Right ventricle myocardium superior (tissue), 1 donor: ENCODE results near the gene IL36G. TPM values are rescaled to one million over a fixed set of nuclear protein-coding genes. Genes with fewer than 3 reads are reported as not detected.
"Not testable (repeated sequence)": the region's sequence is repeated elsewhere in the genome, so short reads cannot be mapped to it uniquely, and the experiment has no call there.

Experiments used
- ATAC-seq: fragments of 200-7000 bp; cut with Tn5 transposase; one replicate; pipeline ENCODE4 v1.9.1; 2020; ENCODE audit warnings: mild to moderate bottlenecking; ENCODE audit not compliant: poor library complexity
- DNase-seq: peaks from one replicate; pipeline ENCODE4 v3.0.0-alpha.2; 2020
- intact Hi-C: fragments of 100-400 bp; cut with DNase I; formaldehyde crosslinking; loops from one replicate; pipeline ENCODE4 v1.11.2; 2022
- long read RNA-seq: library from polyadenylated mRNA; unstranded; transcript quantifications from one replicate; pipeline ENCODE4 v2.0.0, GENCODE V29; 2021
- total RNA-seq: library from RNA; stranded (reverse); fragmentation: NEBNext Ultra II Directional; extraction: Animal tissue kit (Norgen Biotek cat#: 25700); gene quantifications from one replicate; pipeline ENCODE4 v1.2.1, GENCODE V29; 2021
- donor health status: DM: no; HTN: yes; CAD: no; lungs with severe emphysema.

Gene IL36G
- not detected for total RNA-seq
- long read RNA-seq = 0 reads

DNA sequence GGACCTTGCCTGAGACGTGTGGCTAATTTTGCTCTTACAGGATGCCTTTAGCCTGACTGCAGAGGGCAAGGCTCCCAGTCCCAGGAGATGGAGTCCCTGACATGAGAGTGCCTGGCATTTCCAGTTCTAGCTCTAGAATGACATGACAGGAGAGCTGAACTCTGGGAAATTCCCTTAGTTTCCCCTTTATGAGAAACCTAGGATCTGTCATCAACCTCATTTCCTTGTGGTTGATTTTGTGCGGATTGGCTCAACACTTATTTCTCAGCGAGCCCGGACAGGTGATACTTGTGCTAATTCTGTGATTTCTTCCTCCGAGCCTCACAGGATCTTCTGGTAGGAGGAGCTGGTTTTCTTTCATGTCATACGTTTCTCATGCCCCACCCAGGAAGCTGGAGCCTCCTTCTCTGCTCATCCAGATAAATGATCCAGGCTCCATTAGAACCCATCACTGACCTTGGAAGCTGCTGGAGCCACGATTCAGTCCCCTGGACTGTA lies at the start of gene IL36G:
IL36G (plus strand) TSS at position 448 of the 498 bp plus-strand sequence. CDS start 633 bp downstream, outside the sequence.
- ATAC-seq = no peak
- no peak for DNase-seq
- intact Hi-C loops = no loop called here

DNA sequence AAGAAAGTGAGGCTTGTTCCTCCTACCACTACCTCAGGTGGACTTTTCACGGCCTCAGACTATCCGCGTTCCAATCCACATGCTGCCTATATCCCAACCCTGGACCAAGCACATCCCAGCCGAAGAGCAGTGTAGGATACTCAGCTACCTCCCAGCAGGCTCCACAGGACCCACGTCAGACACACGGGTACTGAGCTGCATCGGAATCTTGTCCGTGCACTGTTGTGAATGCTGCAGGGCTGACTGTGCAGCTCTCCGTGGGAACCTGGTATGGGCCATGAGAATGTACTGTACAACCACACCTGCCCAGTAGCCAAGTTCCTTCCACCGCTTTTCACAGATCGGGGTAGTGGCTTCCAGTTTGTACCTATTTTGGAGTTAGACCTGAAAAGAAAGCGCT lies 44.5 kb upstream of the IL36G start:
- intact Hi-C loops = no loop called here
- DNase-seq (no peak), ATAC-seq (no peak)

DNA sequence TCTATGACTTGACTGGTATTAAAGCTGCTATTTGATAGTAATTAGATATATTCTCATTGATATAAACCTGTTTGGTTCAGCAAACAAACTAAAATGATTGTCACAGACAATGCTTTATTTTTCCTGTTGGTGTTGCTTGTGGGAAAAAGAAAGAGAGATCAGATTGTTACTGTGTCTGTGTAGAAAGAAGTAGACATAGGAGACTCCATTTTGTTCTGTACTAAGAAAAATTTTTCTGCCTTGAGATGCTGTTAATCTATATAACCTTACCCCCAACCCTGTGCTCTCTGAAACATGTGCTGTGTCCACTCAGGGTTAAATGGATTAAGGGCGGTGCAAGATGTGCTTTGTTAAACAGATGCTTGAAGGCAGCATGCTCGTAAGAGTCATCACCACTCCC lies 43.7 kb upstream of the IL36G start:
- ATAC-seq, DNase-seq, intact Hi-C loops: not testable (repeated sequence)

DNA sequence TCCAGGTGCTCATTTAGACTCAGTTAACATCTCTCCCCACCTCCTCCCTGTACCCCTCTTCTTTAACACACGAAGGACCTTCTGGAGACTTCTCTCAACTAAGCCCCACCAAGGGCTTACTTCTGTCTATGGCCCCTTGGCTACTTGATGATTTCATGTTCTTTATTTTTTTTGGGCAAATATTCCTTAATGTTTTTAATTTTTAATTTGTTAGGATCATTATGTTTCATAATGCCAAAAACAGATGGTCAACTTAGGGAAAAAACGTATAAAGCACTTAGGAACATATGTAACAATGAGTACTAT lies 40.9 kb upstream of the IL36G start:
- ATAC-seq = no peak
- no peak for DNase-seq
- intact Hi-C loops = no loop called here

DNA sequence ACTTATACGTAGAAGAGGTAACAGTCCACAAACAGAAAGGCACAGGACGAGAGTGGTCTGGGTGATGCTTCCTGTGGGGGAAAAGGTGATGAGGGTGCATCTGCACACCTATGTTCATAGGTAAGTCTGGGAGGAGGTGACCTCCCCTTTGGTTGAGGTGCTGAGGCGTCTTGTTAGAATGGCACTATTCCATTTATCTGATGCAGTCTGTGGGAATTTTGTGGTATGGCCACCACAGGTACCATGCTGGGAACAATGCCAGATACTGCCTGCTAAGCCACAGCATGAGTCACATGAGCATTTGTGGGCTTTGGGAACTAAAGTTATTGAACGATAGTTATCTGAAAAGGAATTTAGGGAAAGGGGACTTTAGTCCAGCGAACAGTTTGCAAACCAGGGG lies 38.9 kb upstream of the IL36G start:
- DNase-seq (no peak), ATAC-seq (no peak)
- intact Hi-C loops = no loop called here

DNA sequence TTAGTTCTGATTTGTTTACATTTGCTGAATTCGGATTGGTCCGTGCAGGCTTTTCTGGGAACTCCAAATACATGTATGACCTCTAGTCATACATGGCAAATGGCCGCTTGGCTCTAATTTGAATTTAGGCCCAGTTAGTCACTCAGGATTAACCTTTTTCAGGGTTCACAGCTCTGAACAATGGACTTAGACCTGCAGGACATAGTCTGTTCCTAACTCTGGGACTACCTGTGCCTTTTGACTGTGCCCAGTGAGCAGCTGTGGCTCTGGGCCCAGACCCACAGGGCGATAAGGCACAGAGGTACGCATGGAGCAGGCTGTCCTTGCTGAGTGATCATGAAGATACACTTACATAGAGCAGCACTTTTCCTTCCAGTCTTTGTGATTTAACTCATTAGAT lies 38.4 kb upstream of the IL36G start:
- intact Hi-C loops = no loop called here
- DNase-seq = no peak
- peak; percentile 63 for ATAC-seq

DNA sequence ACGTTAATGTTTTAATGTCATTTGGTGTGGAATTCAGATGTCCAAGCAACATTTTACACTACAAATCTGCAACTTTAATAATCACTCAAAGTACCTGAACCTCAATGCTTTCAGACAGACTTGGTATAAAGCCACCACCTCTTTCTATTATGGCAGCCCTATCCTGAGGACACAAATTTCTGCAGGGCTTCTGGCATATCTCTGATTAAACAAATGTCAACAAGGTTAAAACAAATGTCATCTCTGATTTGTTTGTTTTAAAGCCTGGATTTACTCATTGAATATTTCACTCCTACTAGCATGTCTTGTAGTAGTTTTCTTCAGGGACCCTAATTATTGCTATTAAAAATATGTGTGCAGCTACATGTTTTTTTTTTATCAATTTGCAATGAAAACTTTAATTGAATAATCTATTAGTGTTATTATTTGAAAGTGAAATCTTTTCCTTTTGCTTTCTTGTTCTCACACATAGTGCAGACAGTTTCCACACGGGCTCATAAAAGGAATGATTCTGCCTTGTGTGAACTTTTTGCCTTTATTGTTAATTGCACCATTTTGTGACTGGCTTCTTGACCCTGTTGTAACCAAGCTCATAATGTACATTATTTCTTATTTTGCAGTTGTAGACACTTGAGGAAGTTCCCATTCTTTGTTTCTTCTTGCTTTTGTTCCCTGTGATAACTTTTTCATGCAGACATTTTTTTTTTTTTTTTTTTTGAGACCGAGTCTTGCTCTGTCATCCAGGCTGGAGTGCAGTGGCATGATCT lies 36.8 kb upstream of the IL36G start:
- DNase-seq = no peak
- intact Hi-C loops = loop anchor here (10.0 kb wide), 1 partner anchor 196 kb away; no protein-coding TSS in a partner anchor
- ATAC-seq = no peak

DNA sequence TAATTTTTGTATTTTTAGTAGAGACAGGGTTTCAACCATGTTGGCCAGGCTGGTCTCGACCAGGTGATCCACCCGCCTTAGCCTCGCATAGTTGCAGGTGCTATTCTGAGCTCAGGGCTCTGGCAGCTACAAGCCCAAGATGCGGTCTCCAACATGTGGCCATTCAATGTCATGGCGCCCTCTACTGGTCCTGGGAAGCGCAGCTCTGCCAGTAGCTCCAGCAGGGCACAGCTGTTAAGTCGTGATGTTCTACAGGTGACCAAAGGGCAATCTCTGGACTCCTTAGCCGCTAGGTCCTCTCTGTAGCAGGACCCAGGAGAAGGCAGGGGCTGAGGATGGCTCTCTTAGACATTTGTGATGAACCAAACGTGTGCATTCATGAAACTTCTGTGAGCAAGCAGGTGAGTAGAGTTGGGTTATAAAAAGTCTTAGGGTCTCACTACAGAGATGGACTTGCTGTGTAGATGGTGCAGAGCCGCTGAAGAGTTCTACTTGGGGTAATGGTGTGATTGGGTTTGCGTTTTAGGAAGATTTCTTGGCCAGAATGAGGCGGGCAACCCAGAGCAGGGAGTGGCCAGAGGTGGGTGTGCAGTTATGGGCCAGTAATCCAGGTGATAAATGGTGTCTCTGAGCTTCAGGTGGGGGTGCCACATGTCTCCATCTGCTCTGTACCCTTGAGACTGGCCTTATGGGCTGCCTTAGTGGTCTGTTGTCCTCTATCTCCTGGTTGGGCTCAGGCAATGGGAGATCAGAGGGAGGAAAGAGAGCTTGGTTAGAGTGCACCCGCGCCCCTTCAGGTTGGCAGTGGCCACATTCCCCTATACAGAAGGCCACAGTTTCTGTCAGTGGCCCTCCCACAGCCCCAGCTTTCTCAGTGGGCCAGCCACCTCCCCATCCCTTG lies 35.8 kb upstream of the IL36G start:
- peak; percentile 71 for DNase-seq
- peak; percentile 75 for ATAC-seq
- intact Hi-C loops = loop anchor here (10.0 kb wide), 1 partner anchor 197 kb away; no protein-coding TSS in a partner anchor

DNA sequence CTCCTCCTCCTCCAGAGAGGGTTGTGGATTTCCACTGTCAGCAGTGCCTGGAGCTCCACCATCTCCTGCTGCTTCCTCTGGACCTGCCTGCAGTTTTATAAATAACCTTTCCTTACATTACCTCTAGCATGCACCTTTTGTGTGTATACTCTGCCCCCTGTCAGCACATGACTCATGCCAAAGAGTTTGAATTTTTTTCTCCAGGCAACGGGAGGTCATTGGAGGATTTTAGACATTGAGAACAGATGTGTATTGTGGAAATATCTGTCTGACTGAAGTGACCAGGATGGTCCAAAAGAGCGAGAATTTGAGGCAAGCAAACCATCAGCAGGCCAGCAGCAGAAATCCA lies 35.2 kb upstream of the IL36G start:
- no peak for ATAC-seq
- DNase-seq = no peak
- intact Hi-C loops = loop anchor here (10.0 kb wide), 1 partner anchor 198 kb away; no protein-coding TSS in a partner anchor

DNA sequence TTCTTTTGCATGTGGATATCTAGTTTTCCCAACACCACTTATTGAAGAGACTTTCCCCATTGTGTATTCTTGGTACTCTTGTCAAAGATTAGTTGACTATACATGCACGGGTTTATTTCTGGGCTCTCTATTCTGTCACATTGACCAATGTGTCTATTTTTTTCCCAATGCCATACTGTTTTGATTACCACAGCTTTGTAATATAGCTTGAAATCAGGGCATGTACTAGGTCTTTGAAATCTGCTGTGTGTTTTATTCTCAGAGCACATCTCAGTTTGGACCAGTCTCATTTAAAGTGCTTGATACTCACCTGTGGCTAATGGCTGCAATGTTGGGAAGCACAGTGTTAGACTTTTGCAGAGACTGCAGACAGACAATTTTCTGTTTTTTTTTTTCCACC lies 32.8 kb upstream of the IL36G start:
- no peak for ATAC-seq
- no peak for DNase-seq
- intact Hi-C loops = loop anchor here (10.0 kb wide), 1 partner anchor 200 kb away; no protein-coding TSS in a partner anchor

DNA sequence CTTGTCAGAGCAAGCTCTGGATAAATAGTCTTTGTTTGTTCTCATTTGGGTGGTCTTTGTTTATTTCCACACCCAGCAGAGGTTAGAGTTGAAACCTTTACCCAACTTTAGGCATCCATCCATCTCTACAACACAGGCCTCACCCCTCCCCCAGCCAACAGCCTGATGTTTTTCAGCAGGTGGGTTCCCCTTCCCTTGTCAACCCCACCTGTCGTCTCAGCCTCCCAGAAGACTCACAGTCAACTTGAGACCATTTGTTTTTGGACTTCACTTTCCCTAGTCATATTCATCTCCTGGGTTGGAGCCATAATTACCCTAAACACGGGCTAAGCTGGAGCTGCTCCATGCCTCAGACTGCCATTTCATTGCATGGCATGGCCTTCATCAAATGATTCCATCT lies 31.7 kb upstream of the IL36G start:
- ATAC-seq (no peak), DNase-seq (no peak)
- intact Hi-C loops = loop anchor here (10.0 kb wide), 1 partner anchor 201 kb away; no protein-coding TSS in a partner anchor

DNA sequence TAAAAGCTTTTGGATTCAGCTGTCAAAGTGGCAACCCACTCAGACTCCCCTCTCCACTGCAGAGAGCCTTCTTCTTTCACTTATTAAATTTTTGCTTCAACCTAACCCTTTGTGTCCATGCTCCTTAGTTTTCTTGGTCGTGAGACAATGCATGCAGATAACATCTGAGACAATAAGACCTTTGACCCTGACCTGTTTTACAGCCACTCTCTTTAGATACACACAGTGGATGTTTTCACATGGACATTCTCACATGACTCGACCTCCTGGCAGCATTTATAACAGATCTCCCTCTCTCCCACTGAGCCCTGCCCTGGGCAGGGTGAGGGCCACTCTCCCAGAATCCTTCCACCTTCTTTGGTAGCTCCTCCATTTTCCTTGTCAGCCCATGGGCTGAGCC lies 30.4 kb upstream of the IL36G start:
- intact Hi-C loops = loop anchor here (10.0 kb wide), 1 partner anchor 203 kb away; no protein-coding TSS in a partner anchor
- DNase-seq (no peak), ATAC-seq (no peak)

DNA sequence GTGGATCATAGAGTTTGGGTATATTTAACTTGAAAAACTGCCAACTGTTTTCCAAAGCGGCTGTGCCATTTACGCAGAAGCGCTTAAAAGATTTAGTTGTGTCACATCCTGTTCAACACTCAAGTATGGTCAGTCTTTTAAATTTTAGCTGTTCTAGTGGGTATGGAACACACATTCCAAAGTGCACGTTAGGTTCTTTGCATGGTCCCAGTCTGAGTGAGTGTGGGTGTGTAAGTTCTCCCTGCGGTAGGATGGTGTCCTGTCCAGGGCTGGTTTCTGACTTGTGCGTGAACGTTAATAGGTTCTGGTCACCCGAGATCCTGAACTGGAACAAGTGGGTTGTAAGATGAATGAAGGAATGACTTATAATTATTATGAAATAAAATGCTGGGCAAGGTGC lies 28.4 kb upstream of the IL36G start:
- intact Hi-C loops = loop anchor here (10.0 kb wide), 1 partner anchor 205 kb away; no protein-coding TSS in a partner anchor
- ATAC-seq (no peak), DNase-seq (no peak)

DNA sequence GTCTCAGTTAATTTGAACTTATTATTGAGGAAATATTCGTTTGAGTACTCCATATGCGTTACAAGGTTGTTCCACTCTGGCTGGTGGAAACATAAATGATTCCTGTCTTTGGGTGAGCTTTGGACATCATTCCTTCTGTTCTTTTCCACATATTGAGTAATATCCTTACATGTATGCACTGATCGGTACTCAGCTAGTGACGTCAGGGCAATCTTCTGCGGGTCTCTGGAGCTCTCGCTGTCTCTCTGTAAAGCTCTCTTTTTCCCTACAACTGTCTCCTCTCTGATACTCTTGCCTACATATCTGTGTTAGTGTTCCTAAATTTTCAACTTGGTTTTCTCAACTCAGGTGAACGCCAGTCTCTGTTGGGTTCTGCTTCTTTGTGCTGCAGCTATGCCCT lies 23.4 kb upstream of the IL36G start:
- DNase-seq = no peak
- ATAC-seq = no peak
- intact Hi-C loops = no loop called here

DNA sequence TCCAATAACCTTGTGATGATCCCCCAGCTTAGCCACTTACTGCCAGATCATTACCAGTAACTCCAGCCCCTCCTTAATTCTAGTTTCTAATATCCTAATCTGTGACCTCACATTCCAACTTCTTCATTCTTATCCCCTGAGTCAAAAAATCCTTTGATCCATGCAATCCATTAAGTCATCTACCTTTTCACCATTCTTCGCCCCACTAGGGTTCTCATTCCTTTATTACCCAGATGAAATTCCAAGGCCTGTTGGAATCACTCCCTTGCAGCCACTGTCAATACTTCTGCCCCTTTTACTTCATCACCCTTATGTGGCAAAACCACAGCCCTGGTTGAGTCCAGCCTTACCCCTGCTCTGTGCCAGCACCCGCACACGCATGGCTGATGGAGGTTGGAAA lies 20.3 kb upstream of the IL36G start:
- intact Hi-C loops = no loop called here
- ATAC-seq (no peak), DNase-seq (no peak)

DNA sequence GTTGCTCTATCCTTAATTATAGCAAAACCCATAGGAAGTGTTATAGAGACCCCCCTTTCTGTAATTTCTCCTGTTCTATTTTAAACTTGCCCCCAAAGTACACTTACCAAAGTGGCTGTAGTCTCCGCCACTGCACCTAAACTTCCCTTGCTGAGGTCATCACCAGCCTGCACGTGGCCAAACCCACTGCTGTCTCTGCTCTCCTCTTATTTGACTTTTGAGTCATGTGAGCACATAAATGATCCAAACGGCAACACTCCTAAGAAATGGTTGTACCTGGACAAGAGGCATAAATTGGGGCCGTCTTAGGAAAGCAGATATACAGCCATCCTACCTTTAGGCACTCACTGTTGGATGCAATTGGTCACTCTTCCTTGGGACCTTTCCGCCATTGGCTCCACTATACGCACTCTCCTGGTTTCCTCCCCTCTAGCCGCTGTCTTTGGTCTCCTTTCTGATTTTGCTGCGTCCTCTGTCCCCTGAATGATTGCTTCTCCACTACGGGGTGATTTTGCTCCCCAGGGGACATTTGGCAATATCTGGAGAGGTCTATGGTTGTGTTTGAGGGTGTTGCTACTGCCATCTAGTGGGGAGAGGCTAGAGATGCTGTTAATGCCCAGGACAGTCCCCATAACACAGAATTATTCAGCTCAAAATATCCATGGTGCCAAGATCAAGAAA lies 19.2 kb upstream of the IL36G start:
- DNase-seq (no peak), ATAC-seq (peak; percentile 74)
- intact Hi-C loops = no loop called here

DNA sequence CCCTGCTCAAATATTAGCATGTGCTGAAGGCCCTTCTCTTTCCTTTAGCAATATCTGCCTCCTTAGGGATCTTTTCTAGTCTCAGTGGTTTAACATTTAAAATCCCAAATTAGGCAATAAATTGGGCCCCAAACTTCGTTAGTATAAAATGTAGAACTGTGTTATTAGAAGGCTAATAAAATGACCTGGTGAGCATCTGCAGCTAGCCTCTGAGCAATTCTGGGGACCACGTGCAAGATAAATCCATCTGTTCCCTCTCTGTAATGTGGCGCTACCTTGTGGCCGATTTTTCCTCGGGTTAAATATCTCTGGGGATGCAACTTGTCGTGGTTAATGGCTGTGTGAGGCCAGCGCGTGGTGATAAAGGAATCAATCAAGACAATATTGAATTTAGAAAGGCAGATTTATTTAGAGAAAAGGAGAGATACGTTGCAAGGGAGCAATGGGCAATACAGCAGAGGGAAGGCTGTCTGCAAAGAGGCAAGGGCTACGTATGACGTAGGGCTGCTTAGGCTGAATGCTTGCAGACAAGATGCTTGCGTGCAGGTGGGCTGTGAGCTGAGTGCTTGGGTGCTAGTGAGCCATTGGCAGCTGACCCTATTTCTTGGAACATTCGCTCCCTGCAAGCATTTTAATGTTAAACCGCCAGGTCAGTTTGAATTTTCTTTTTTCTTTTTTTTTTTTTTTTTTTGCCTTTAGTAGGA lies 18.5 kb upstream of the IL36G start:
- ATAC-seq (no peak), DNase-seq (no peak)
- intact Hi-C loops = no loop called here

DNA sequence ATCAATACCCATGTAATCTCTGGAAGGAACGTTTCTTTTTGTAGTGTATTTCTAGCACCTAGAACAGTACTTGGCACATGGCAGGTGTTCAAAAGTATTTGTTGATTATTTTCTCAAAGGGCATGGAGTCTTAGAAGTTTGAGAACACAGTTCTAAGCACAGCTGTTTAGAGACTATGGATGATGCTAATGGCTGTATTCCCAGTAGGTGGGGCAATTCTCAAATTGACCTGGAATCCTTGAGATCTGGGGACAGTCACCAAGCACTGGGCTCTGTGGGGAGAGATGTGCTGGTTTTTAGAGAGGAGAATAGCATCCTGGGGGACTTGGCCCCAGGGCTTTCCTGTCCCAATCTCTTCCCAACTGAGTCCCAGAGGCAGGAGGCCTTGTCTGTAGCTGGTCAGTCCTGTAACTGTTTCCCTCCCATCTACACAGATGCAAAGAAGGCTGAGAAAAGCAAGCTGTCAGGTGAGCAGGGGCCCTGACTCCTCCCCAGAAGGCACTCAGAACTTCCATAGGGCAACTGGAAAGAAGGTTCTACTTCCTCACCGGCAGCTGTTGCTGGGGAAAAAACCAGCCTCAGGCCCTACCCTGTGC lies 17.5 kb upstream of the IL36G start:
- intact Hi-C loops = no loop called here
- no peak for ATAC-seq
- no peak for DNase-seq
